Cardiac muscle cell (in vitro differentiated cells and primary cell): ENCODE measurements around the gene KCNH1. TPM values are rescaled to one million over a fixed set of nuclear protein-coding genes. Genes with fewer than 3 reads are reported as not detected.

ENCODE experiments used
- DNase-seq, 2 donors: peaks; one replicate each; pipeline versions ENCODE4 v3.0.0 to v3.0.0-alpha.2; 2010 to 2017; ENCODE audit warnings: low read depth in 1 of 2, low spot score in 1 of 2
- H3K27ac ChIP-seq: fragments of 200-600 bp; sonication (generic); 2 replicates; pipeline ENCODE4 v1.5.1; 2016
- H3K27me3 ChIP-seq: fragments of 200-600 bp; sonication (generic); 2 replicates; pipeline ENCODE4 v1.6.0; 2016; ENCODE audit warnings: control low read depth
- H3K36me3 ChIP-seq: fragments of 200-600 bp; sonication (generic); 2 replicates; pipeline ENCODE4 v1.5.1; 2016; ENCODE audit warnings: control low read depth
- H3K4me1 ChIP-seq: fragments of 200-600 bp; sonication (generic); 2 replicates; pipeline ENCODE4 v1.8.1; 2017; ENCODE audit warnings: low read depth, mild to moderate bottlenecking, mixed run types
- H3K4me3 ChIP-seq: fragments of 200-600 bp; sonication (generic); 2 replicates; pipeline ENCODE4 v1.5.1; 2016; ENCODE audit warnings: mild to moderate bottlenecking
- H3K9me3 ChIP-seq: fragments of 200-600 bp; sonication (generic); 2 replicates; pipeline ENCODE4 v1.5.1; 2017; ENCODE audit warnings: low read depth, mild to moderate bottlenecking, control low read depth
- CTCF ChIP-seq: IDR thresholded peaks from 2 replicates; pipeline ENCODE4 v1.5.1; 2012; ENCODE audit warnings: low read depth, mild to moderate bottlenecking, low read length
- polyA plus RNA-seq: library from polyadenylated mRNA; unstranded; fragments of >200 nt; fragmentation: Nextera tagmentation; extraction: Ambion mirVana; gene quantifications from 2 replicates; pipeline ENCODE4 v1.2.1, GENCODE V29; 2016
- total RNA-seq: library from RNA; depleted of rRNA; stranded (reverse); fragments of >200 nt; gene quantifications from 2 replicates; pipeline ENCODE4 v1.2.3, GENCODE V29; 2016

Gene KCNH1
- total and polyA plus RNA-seq, 2 experiments from 2014 or later: 0.54 TPM; not detected in 1

DNA sequence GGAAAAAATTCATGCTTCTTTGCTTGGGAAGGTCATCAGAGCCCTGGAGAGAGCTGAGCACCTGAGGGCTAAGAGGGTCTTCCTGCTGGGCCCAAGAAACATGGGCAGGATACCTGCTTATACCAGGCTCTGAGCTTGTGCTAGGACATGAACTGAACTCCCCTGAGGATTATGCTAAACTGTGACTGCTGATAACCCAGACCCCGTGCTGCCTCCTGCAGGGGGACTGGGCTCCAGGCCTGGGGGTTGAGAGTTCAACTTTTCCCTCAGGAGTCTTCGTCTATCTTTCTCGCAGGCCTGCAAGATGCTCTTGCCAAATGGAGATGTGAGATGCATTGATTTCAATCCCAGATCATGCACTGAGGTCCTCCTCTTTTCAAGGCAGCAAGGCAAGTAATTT lies 436.8 kb downstream of the KCNH1 start:
- Histone ChIP-seq H3K27ac (no peak overlapping the region), H3K36me3 (no peaks in the 10 kb centered on the region), H3K9me3 (no peaks in the 10 kb centered on the region), H3K4me1 (peaks cover 19% of the 10 kb centered on the region), H3K27me3 (no peaks in the 10 kb centered on the region), H3K4me3 (no peak overlapping the region)
- DNase-seq: no peak
- no peak for TF ChIP-seq CTCF

GRCh38 chr1:210696709-210697108 lies 437.2 kb downstream of the KCNH1 start:
- no peak for TF ChIP-seq CTCF
- Histone ChIP-seq H3K9me3 (no peaks in the 10 kb centered on the region), H3K4me1 (peaks cover 19% of the 10 kb centered on the region), H3K27ac (no peak overlapping the region), H3K4me3 (no peak overlapping the region), H3K36me3 (no peaks in the 10 kb centered on the region), H3K27me3 (no peaks in the 10 kb centered on the region)
- no peak for DNase-seq

DNA sequence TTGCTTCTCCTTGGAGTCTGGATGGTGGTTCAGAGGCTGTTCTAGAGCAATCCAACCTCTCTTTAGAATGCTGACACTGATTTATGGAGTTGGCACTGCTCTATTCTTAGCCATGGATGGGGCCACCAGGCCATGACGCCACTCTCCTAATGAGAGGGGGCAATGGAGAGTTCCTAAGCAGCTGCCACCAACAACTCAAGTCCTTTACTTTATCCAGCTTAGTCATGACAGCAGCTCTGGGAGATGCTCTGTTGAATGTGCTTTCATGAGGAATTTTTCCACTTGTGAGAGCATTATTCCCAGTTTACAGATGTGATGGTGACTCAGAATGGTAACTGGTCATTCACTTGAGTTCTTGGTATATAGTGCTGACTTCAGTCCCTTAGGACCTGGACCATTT lies 438.9 kb downstream of the KCNH1 start:
- no peaks in the 10 kb centered on the region for H3K36me3 ChIP-seq
- no peaks in the 10 kb centered on the region for H3K27me3 ChIP-seq
- DNase-seq: no peak
- H3K4me1 ChIP-seq: peaks cover 19% of the 10 kb centered on the region
- no peak for TF ChIP-seq CTCF
- no peaks in the 10 kb centered on the region for H3K9me3 ChIP-seq
- no peak overlapping the region for H3K27ac ChIP-seq
- H3K4me3 ChIP-seq: no peak overlapping the region

GRCh38 chr1:210692796-210693195 lies 441.2 kb downstream of the KCNH1 start:
- Histone ChIP-seq H3K27me3 (no peaks in the 10 kb centered on the region), H3K4me1 (peaks cover 19% of the 10 kb centered on the region), H3K36me3 (no peaks in the 10 kb centered on the region), H3K27ac (no peak overlapping the region), H3K4me3 (no peak overlapping the region), H3K9me3 (no peaks in the 10 kb centered on the region)
- no peak for DNase-seq
- no peak for TF ChIP-seq CTCF

- Histone ChIP-seq H3K27me3 (no peaks in the 10 kb centered on the region), H3K36me3 (no peaks in the 10 kb centered on the region), H3K27ac (no peak overlapping the region), H3K4me3 (no peak overlapping the region), H3K9me3 (no peaks in the 10 kb centered on the region), H3K4me1 (peaks cover 9% of the 10 kb centered on the region)
- TF ChIP-seq CTCF: no peak
- no peak for DNase-seq
Measured at GRCh38 chr1:210691039-210691610, 442.8 kb downstream of the KCNH1 start.
